GM19025 (cell line): ENCODE data around the gene ULK4.
"Not testable (repeated sequence)": the region's sequence is repeated elsewhere in the genome, so short reads cannot be mapped to it uniquely, and the experiment has no call there.

Experiments
- ATAC-seq: cut with Tn5 transposase; IDR thresholded peaks from one replicate; pipeline ENCODE4 v1.9.1; 2021; ENCODE audit warnings: mild to moderate bottlenecking, low read depth, moderate library complexity; ENCODE audit not compliant: unreplicated experiment

The ULK4 gene

DNA sequence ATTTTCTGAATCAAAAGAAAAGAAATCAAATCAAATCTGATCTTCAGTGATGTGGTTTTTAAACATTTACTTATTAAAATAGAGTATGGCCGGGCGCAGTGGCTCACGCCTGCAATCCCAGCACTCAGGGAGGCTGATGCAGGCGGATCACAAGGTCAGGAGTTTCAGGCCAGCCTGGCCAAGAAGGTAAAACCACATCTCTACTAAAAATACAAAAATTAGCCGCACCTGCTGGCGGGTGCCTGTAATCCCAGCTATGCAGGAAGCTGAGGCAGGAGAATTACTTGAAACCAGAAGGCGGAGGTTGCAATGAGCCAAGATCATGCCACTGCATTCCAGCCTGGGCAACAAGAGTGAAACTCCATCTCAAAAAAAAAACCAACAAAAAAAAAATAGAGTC, 169.1 kb downstream of the ULK4 start:
- no peak for ATAC-seq

DNA sequence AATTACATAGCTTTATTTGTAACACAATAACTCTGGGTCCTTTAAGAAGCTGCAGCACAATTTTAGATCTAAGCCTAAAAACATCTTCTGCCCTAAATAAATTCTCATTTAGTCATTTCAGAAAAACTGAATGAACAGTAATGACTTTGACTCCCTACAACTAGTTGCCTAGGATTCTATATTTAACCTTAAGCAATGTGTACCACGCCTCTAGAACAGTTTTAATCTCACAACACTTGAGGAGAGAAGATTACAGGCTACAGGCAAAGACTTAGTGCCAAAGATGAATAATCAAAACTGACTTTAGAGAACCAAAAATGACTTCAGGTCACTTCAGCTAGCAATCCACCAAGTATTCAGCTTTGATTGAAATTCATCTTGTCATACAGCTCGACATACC, 192.8 kb downstream of the ULK4 start:
- ATAC-seq: no peak

DNA sequence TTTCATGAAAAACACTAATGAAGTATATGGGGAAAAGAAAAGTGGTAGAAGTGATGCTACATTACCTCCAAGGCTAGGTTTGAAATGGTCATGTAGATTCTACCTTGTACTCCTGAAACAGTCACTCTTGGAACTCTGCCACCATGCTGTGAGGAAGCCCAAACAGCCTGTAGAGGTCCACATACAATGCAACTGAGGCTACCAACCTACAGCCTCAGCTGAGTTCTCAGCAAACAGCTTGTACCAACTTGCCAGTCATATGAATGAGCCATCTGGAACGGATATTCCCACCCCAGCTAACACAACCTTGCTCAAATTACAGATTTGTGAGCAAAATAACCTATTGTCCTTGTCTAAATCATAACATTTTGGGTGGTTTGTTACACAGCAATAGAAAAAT, 193.5 kb downstream of the ULK4 start:
- no peak for ATAC-seq

DNA sequence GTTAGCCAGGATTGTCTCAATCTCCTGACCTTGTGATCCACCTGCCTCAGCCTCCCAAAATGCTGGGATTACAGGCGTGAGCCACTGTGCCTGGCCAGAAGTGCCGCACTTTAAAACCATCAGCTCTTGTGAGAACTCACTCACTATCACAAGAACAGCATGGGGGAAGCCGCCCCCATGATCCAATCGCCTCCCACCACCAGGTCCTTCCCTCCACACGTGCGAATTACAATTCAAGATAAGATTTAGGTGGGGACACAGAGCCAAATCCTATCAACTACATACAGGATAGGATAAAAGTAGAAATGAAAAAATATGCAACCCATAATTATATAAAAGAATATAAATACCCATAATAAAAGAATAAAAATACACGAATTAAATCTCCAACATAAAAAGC, 199.0 kb downstream of the ULK4 start:
- ATAC-seq: not testable (repeated sequence)

DNA sequence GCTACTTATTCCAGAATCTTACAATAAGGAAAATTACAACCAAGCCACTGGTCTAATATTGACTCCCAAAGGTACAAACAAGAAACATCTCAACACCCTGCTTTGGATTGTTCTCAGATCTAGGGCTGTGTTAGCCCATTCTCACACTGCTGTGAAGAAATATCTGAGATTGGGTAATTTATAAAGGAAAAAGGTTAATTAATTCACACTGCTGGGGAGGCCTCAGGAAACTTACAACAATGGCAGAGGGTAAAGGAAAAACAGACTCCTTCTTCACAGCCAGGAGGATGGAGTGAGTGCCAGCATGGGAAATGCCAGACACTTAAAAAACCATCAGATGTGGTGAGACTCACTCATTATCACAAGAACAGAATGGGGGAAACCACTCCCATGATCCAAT, 208.3 kb downstream of the ULK4 start:
- no peak for ATAC-seq

DNA sequence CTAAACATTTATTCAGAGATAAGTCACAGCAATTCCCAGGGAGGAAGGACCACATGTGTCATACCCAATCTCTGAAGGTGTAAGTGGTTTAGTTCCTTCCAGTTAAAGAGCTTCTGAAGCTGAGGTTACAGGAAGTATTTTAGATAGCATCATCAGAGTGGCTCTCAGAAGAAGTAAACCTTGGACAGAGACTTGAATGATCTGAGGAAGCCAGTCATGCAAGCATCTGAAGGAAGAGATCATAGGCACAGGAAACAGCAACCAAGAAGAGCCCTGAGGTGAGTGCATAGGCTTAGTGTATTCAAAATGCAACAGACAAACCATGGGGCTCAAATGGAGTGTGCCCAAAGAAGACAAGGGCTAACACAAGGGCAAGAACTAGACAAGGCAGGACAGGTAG, 210.3 kb downstream of the ULK4 start:
- ATAC-seq: no peak

DNA sequence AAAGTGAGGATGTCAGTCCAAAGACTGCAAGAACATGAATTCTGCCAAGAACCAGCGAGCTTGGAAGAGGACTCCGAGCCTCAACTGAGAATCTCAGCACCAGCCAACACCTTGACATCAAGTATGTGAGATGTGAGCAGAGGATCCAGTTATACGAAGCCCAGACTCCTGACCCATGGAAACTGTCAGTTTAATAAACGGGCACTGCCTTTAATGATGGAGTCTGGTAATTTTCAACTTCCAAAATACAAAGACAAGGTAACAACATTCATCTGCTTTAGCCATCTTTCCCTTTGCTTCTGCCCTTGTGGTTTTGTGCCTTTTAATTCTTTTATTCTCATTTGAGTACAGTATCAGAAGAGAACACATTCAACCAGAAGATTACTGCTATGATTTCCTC, 211.9 kb downstream of the ULK4 start:
- ATAC-seq: no peak

DNA sequence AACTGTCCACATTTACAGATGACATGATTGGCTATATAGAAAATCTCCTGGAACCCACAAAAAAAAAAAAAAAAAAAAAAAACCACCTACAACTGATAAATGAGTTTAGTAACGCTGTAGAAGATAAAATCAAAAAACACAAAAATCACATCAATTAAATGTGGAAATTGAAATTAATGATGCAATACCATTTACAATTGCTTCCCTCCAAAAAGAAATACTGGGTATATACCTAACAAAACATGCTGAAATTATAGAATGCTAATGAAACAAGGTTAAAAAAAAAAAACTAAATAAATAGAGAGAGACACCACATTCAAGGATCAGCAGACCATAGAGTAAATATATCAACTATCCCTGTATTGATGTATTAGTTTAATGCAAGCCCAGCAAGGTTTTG, 215.7 kb downstream of the ULK4 start:
- no peak for ATAC-seq

DNA sequence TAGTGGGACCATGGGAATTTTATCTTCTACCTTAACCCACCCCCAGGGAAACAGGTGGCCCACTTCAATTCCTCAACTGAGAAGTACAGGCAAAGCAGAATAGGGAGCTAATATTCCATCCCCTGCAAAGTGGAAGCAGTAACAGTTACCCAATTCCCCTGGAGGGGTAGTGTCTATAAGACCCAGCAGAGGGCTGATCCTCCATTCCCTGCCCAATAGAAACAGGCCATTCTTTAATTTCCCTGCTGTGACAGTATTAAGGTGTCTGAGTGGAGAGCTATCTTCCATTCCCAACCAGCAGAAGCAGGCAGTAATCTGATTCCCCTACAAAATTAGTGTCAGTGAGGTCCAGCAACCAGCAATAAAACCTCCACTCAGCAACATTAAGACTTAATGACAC, 219.8 kb downstream of the ULK4 start:
- no peak for ATAC-seq

DNA sequence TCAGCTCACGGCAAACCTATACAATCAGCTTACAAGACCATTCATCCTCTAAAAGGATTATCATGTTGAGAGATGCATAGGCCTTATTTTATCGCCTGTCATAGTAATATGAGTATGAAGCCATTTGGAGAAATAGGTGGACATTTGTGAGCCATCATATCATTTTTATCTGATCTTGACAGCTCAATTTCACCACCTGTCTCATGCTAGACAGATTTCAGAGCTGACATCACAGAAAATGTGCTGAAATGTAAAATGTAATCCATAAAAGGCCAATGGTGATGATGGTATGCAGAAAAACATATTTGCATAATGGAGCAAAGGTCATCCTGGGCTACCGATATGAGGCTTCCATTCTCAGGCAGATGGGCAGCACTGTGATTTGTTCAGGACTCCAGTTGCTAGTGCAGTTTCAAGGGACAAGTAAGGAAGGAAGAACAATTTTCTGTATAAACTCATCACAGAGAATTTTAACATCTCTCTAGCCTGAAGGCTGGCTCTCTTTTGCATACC, 221.5 kb downstream of the ULK4 start:
- no peak for ATAC-seq

DNA sequence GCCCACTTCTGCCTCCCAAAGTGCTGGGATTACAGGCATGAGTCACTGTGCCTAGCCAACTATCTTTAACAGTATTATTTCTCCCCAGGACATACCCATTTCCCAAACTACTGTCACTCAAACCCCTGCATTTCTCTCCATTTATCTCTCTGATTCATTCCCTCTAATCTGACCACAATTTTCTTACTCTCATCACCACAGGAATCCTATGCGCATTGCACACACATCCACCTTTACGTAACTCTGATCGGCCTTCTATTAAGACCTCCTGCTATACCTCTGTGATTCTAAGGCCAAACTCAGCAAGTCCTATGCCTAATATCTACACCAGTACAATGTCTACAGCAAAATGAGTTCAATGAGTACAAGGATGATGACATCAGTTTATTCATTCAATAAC, 235.0 kb downstream of the ULK4 start:
- ATAC-seq: no peak

DNA sequence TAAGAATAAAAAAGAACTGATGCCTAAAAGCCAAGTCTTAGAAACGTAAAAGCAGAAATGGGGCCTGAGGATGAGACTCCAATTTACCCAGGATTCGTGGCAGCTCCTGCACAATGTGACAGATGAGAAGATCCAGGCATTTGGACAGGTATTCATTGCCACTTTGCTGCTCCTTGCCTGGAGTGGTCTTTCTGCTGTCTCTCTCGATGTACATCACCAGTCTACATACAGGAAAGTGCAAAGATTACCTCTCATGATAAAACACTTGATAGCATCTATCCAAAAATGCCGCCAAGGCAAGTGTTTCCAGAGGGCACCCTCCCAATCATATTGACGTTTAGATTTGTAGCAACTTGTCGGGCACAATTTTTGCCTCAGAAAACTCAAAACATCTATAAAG, 244.3 kb downstream of the ULK4 start:
- ATAC-seq: no peak

DNA sequence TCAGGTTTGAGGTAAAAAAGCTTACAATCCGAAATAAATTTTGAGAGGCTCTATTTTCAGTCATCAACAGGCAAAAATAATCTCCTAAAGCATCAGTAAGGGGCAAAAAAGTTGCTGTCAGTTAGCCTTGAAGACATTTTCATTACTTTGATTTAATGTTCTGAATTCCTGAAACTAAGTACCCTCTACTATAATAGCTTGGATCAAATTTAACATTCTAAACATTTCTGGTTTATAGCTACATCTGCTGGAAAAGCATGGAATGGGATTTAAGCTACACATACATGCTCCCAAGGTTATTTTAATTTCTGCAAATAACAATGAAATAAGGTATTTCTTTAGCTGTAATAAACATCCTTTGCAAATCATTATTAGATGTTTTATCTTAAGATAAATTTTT, 245.4 kb downstream of the ULK4 start:
- no peak for ATAC-seq

DNA sequence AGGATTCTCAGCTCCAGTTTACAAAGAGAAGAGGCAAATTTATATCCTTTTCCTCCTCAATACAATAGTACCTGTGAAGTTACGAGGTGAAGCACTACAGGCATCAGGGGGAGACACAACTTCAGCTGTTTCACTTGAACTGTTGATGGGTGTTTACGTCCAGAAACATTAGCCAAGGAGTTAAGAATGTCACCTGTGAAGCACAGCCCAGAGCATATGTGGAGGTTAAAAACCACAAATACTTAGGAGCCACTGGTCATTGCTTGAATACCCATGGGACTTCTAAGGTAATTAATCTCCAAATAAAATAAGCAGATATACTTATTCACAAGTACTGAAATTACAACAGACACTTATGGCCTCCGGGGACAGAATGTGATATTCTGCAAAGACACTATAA, 246.5 kb downstream of the ULK4 start:
- ATAC-seq: no peak

DNA sequence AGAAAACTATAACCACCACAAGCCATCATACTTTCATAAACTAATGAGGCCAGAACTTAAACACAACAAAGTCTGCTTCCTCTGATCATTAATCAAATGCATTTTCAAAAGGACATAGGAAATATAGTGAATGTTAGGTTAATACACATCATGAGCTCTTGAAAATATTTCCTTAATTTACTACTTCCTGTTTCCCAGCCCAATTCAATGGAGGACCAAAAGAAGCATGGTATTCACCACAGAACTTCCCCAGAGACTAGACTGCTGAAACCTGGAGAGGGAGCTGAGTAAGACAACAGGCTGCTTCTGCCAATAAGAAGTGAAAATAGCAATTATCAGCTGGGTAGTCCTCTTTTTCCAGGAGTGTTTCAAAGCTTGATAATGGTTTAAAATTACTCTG, 250.3 kb downstream of the ULK4 start:
- no peak for ATAC-seq

DNA sequence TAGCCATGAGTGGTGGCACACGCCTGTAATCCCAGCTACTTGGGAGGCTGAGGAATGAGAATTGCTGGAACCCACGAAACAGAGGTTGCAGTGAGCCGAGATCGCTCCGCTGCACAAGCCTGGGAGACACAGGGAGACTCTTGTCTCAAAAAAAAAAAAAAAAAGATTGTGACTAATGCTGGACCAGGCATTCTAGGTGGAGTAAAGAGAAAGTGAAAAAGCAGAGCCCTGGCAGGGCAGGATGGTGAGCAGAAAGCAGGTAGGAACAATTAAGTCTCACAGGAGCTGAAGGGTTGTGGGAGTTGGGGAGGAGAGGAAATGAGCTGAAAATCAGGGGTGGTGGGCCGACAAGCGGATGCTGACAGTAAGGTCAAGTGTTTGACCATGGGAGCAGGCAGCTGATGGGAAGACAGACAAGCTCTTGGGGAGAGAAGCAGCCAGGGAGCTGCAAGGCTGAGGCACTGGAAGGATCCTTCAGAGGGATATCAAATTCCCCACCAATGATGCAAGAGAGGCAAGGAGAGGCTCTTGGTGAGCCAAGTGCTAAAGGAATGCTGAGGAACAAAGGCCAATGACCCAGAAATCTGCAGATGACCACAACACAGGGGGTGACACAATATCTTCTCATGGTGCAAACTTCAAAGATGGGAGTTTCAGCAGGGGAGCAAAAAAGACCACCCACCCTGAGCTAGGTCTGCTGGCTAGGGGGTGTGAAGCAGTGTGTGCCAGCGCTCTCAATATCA, 251.1 kb downstream of the ULK4 start:
- ATAC-seq: no peak

DNA sequence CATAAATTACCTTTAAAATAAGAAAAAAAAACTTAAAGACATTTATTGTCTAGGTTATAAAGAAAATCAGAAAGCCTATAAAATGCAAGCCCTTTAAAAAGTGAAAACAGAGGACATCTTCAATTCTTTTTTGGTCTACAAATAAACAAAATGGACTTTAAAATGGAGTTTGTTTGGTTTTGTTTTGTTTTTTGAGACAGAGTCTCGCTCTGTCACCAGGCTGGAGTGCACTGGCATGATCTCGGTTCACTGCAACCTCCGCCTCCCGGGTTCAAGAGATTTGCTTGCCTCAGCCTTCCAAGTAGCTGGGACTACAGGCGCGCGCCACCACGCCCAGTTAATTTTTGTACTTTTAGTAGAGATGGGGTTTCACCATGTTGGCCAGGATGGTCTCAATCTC, 252.7 kb downstream of the ULK4 start:
- not testable (repeated sequence) for ATAC-seq

DNA sequence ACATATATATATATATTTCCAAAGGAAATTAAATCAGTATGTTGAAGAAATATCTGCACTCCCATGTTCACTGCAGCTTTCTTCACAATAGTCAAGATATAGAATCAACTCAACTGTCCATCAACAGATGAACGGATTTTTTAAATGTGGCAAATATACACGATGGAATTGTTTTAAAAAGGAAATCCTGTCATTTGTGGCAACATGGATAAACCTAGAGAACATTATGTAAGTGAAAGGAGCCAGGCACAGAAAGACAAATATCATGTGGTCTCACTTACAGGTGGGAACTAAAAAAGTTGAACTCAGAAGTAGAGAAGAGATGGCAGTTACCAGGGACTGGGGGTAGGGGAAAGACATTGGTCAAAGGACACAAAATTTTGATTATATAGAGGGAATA, 253.7 kb downstream of the ULK4 start:
- no peak for ATAC-seq

DNA sequence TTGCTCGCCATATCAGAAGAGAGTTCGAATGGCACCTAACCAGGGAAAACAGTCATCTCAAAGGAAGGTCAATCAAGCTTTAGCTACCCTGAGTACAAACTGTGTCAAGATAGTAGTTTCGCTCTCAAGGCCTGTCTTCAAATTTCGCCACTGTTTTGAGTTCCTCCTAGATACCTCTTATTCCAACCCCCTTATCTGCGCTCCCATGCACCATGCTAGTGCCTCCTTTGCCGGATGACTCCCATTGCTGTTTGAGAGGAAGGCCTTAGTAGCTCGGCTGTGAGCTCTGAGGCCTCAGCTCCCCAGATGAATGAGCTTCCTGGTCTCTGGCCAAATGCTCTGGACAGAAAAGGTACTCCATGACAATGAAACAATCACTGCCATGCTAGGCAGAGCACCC, 256.0 kb downstream of the ULK4 start:
- no peak for ATAC-seq

DNA sequence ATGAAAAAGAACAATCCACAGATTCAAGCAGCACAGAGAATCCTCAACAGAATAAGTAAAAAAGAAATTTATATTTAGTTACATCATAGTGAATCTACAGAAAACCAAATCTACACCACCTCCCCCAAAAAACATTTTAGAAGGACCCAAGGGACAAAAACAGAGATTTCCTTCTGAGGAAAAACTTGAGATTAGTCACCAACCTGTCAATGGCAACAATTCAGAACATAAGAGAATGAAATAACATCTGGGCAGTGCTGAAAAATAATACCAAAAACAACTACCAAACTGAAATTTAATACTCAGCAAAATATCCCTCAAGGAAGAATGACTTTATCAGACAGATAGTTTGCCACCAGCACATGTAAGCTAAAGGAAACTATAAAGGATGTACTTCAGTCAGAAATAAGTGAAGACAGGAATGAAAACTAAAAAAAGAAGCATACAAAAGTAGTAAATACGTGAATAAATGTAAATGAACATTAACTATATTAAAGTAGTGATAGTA, 260.7 kb downstream of the ULK4 start:
- ATAC-seq: no peak

DNA sequence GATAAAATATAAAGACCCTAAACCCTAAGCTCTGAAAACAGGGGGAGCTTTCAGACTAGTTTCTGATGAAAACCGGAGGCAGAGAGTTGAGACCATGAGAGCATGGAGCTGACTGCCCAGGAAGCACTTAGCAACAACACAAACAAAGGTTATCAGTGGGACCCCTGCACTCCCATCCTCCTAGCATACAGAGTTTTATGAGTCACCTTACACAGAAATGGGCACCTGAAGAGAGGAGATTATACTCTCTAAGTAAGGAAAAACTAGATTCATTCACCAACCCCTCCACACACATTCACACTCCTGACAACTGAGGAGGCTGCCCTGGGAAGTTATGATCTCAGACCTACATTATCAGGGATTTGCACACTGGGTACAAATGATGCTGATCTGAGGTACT, 261.7 kb downstream of the ULK4 start:
- ATAC-seq: no peak

DNA sequence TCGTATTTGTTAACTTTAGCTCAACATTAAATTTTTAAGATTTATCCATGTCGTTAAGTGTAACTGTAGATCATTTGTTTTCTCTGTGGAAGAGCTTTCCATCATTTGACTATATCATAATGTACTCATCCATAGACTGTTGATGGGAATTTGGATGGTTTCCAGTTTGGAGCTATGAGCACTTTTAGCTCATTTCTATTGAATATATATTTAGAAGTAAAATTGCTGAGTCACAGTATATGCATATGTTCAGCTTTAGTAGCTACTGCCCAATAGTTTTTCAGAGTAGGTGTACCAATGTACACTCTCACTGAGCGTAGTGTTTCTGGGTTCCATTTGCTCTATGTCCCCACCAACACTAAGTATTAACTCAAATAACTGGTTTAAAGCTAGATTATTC, 263.0 kb downstream of the ULK4 start:
- no peak for ATAC-seq

DNA sequence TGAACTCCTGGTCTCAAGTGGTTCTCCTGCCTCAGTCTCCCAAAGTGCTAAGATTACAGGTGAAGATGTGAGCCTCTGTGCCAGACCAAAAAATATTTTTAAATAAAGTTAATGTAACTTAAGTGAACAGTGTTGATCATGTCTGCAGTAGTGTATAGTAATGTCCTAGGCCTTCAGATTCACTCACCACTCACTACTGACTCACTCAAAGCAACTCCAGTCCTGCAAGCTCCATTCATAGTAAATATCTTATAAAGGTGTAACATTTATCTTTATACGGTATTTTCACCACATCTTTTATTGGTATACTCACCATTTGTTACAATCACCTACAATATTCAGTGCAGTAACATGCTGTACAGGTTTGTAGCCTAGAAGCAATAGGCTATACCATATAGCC, 264.2 kb downstream of the ULK4 start:
- no peak for ATAC-seq
